CD4-positive, alpha-beta T cell treated with Interleukin-12 subunit alpha and Interleukin-12 subunit beta, for 1 hour (primary cell): ENCODE measurements around the gene ITGBL1.

Source experiments
- DNase-seq: peaks from one replicate; pipeline ENCODE4 v3.0.0-alpha.2; 2020

The ITGBL1 gene

DNA sequence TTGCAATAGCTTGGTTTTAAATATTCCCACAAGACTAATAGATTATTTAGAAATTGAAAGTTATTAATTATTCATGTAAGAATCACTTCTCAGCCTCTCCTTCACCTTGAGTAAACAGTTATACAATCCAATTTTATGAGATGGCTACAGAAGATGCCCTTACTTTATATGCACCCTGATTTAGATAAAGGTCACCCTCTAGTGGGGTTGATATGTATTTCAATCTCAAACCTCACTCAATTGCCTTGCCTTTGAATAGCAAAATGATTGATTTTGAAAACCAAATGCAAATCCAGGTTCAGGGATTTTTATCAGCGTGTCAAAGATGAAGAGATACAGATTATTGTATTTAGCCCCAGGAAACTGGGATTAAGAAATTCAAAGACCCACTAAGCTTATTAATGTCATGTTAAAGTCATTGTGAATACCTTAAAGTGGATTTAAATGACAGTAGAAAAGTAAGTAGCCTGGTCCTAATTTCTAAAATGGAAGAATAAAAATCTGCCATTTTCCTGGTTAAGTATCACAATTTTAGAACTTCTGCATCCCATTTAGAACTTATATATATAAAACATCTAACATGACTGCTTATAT is 305.1 kb downstream of the ITGBL1 start:
- DNase-seq = peak; percentile 42

DNA sequence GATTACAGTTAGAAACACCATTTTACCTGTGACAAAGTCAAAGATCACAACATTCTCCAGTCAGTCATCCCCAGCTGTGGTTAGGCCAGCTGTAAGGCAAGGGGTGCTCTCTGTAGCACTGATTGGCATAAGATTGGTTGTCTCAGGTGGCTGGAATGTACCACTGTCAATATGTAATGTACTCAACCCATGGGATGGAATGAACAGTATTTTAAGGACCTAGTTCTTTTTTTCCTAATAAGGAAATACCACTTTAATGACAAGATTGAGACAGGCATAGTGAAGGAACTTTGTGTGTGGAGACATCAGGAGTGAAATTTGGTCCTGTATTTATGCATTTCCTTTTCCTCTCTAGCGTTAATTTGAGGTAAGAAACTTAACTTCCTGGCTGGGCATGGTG is 310.7 kb downstream of the ITGBL1 start:
- no peak for DNase-seq
